ENCODE measurements around the gene KCTD21.

Gene KCTD21

GRCh38 chr11:78197816-78198215 lies 9.4 kb upstream of the KCTD21 start:
- H3K4me2 ChIP-seq (ENCODE audit: low read depth, low read length, poor library complexity, severe bottlenecking) = no peak overlapping the region
- H2AFZ ChIP-seq (ENCODE audit: low read length) = no peak overlapping the region
- no peaks in the 10 kb centered on the region for H3K9me3 ChIP-seq (ENCODE audit: insufficient read depth, low read depth, low read length)
- H3F3A ChIP-seq (ENCODE audit: low read depth) = 0 out of 2 replicates have a peak, but pooled peaks cover 4% of the 10 kb centered on the region
- H3K4me1 ChIP-seq (ENCODE audit: insufficient read depth, low read length, poor library complexity, severe bottlenecking) = peaks cover 40% of the 10 kb centered on the region
- H3K9me2 ChIP-seq (replicated peaks; ENCODE audit: low read depth, low read length) = no peaks in the 10 kb centered on the region
- H3K36me3 ChIP-seq (ENCODE audit: insufficient read depth, low read length) = no peaks in the 10 kb centered on the region; the same call in 1 of the 2 replicates
- H3K9ac ChIP-seq (ENCODE audit: low read depth, low read length, poor library complexity, severe bottlenecking) = no peak overlapping the region
- H3K79me2 ChIP-seq (ENCODE audit: insufficient read depth, low read length) = no peaks in the 10 kb centered on the region
- no peak overlapping the region for H3K4me3 ChIP-seq (ENCODE audit: low read length, poor library complexity, severe bottlenecking)
- TF ChIP-seq CTCF (conservative IDR thresholded peaks at IDR 0.05; ENCODE audit: low read length) = no peak
- TF ChIP-seq EZH2phosphoT487 (IDR thresholded peaks at IDR 0.05; ENCODE audit: borderline replicate concordance) = no peak
- H4K20me1 ChIP-seq (ENCODE audit: insufficient read depth, low read length, poor library complexity, severe bottlenecking) = no peaks in the 10 kb centered on the region
- H3K27me3 ChIP-seq (ENCODE audit: insufficient read depth, low read length, poor library complexity, severe bottlenecking) = no peaks in the 10 kb centered on the region

- no peaks in the 10 kb centered on the region for H4K20me1 ChIP-seq (ENCODE audit: insufficient read depth, low read length, poor library complexity, severe bottlenecking)
- peaks cover 39% of the 10 kb centered on the region for H3K4me1 ChIP-seq (ENCODE audit: insufficient read depth, low read length, poor library complexity, severe bottlenecking)
- no peaks in the 10 kb centered on the region for H3K27me3 ChIP-seq (ENCODE audit: insufficient read depth, low read length, poor library complexity, severe bottlenecking)
- no peak overlapping the region for H2AFZ ChIP-seq (ENCODE audit: low read length)
- TF ChIP-seq EZH2phosphoT487 (IDR thresholded peaks at IDR 0.05; ENCODE audit: borderline replicate concordance) = no peak
- TF ChIP-seq CTCF (conservative IDR thresholded peaks at IDR 0.05; ENCODE audit: low read length) = no peak
- no peak overlapping the region for H3K4me3 ChIP-seq (ENCODE audit: low read length, poor library complexity, severe bottlenecking)
- H3F3A ChIP-seq (ENCODE audit: low read depth) = 0 out of 2 replicates have a peak, but pooled peaks cover 2% of the 10 kb centered on the region
- no peak overlapping the region for H3K9ac ChIP-seq (ENCODE audit: low read depth, low read length, poor library complexity, severe bottlenecking)
- no peaks in the 10 kb centered on the region; the same call in 1 of the 2 replicates for H3K36me3 ChIP-seq (ENCODE audit: insufficient read depth, low read length)
- H3K9me2 ChIP-seq (replicated peaks; ENCODE audit: low read depth, low read length) = no peaks in the 10 kb centered on the region
- H3K9me3 ChIP-seq (ENCODE audit: insufficient read depth, low read depth, low read length) = no peaks in the 10 kb centered on the region
- H3K79me2 ChIP-seq (ENCODE audit: insufficient read depth, low read length) = no peaks in the 10 kb centered on the region
- no peak overlapping the region for H3K4me2 ChIP-seq (ENCODE audit: low read depth, low read length, poor library complexity, severe bottlenecking)
Observed at GRCh38 chr11:78196661-78197091, 8.2 kb upstream of the KCTD21 start.

GRCh38 chr11:78195917-78196560 lies 7.6 kb upstream of the KCTD21 start:
- H3K27me3 ChIP-seq (ENCODE audit: insufficient read depth, low read length, poor library complexity, severe bottlenecking) = no peaks in the 10 kb centered on the region
- no peak overlapping the region for H2AFZ ChIP-seq (ENCODE audit: low read length)
- H4K20me1 ChIP-seq (ENCODE audit: insufficient read depth, low read length, poor library complexity, severe bottlenecking) = no peaks in the 10 kb centered on the region
- H3K4me2 ChIP-seq (ENCODE audit: low read depth, low read length, poor library complexity, severe bottlenecking) = no peak overlapping the region
- H3F3A ChIP-seq (ENCODE audit: low read depth) = no peaks in the 10 kb centered on the region
- TF ChIP-seq EZH2phosphoT487 (IDR thresholded peaks at IDR 0.05; ENCODE audit: borderline replicate concordance) (no peak), CTCF (conservative IDR thresholded peaks at IDR 0.05; ENCODE audit: low read length) (no peak)
- H3K4me3 ChIP-seq (ENCODE audit: low read length, poor library complexity, severe bottlenecking) = no peak overlapping the region
- H3K79me2 ChIP-seq (ENCODE audit: insufficient read depth, low read length) = no peaks in the 10 kb centered on the region; the same call in 1 of the 2 replicates
- H3K4me1 ChIP-seq (ENCODE audit: insufficient read depth, low read length, poor library complexity, severe bottlenecking) = peaks cover 33% of the 10 kb centered on the region
- no peaks in the 10 kb centered on the region for H3K9me2 ChIP-seq (replicated peaks; ENCODE audit: low read depth, low read length)
- H3K9me3 ChIP-seq (ENCODE audit: insufficient read depth, low read depth, low read length) = no peaks in the 10 kb centered on the region
- no peaks in the 10 kb centered on the region; the same call in 1 of the 2 replicates for H3K36me3 ChIP-seq (ENCODE audit: insufficient read depth, low read length)
- H3K9ac ChIP-seq (ENCODE audit: low read depth, low read length, poor library complexity, severe bottlenecking) = no peak overlapping the region

Measured in Loucy (cell line).